Liver (tissue), 3 donors: ENCODE results near the gene MAN2B1.

Experiments used
- ATF3 ChIP-seq: IDR thresholded peaks from 2 replicates; pipeline ENCODE4 v1.6.1; 2016; ENCODE audit warnings: antibody characterized with exemption
- CTCF ChIP-seq: fragments of 150-350 bp; IDR thresholded peaks from 2 replicates; pipeline ENCODE4 v1.5.1; 2017; ENCODE audit warnings: improper control_type of control experiment, low read depth, low read length; ENCODE audit not compliant: missing input control
- EGR1 ChIP-seq, 2 donors: IDR thresholded peaks; 2 replicates each; pipeline ENCODE4 v1.6.1; 2016 to 2018; ENCODE audit warnings: antibody characterized with exemption in 2 of 2, low read depth in 2 of 2
- FOXA2 ChIP-seq: IDR thresholded peaks from 2 replicates; pipeline ENCODE4 v1.6.1; 2016; ENCODE audit warnings: antibody characterized with exemption
- GABPA ChIP-seq, 2 donors: IDR thresholded peaks in 1 of 2; conservative IDR thresholded peaks in 1 of 2; 2 replicates each; pipeline ENCODE4 v1.6.1; 2016; ENCODE audit warnings: antibody characterized with exemption in 2 of 2, mild to moderate bottlenecking in 1 of 2, moderate library complexity in 1 of 2
- HNF4A ChIP-seq, 2 donors: conservative IDR thresholded peaks; 2 replicates each; pipeline ENCODE4 v1.6.1; 2016; ENCODE audit warnings: antibody characterized with exemption in 2 of 2, mild to moderate bottlenecking in 2 of 2
- JUND ChIP-seq, 2 donors: IDR thresholded peaks; 2 replicates each; pipeline ENCODE4 v1.6.1; 2016; ENCODE audit warnings: antibody characterized with exemption in 2 of 2
- MAX ChIP-seq: IDR thresholded peaks from 2 replicates; pipeline ENCODE4 v1.6.1; 2016; ENCODE audit warnings: antibody characterized with exemption
- RAD21 ChIP-seq, 2 donors: IDR thresholded peaks; 2 replicates each; pipeline ENCODE4 v1.6.1; 2016; ENCODE audit warnings: antibody characterized with exemption in 2 of 2, mild to moderate bottlenecking in 2 of 2
- REST ChIP-seq: IDR thresholded peaks from 2 replicates; pipeline ENCODE4 v1.6.1; 2016; ENCODE audit warnings: antibody characterized with exemption, mild to moderate bottlenecking
- SP1 ChIP-seq: IDR thresholded peaks from 2 replicates; pipeline ENCODE4 v1.6.1; 2018; ENCODE audit warnings: antibody characterized with exemption, mild to moderate bottlenecking
- TAF1 ChIP-seq: conservative IDR thresholded peaks from 2 replicates; pipeline ENCODE4 v1.6.1; 2016; ENCODE audit warnings: antibody characterized with exemption, mild to moderate bottlenecking
- YY1 ChIP-seq: IDR thresholded peaks from 2 replicates; pipeline ENCODE4 v1.6.1; 2016; ENCODE audit warnings: antibody characterized with exemption, mild to moderate bottlenecking
- ZBTB33 ChIP-seq: IDR thresholded peaks from 2 replicates; pipeline ENCODE4 v1.6.1; 2016; ENCODE audit warnings: antibody characterized with exemption
- donor health status: healthy.
- donor health status: healthy.

GRCh38 chr19:12715102-12715501 is 48.6 kb upstream of the MAN2B1 start:
- TF ChIP-seq TAF1 (no peak), CTCF (no peak), GABPA (IDR thresholded peaks at IDR 0.05 in 1 of 2, conservative IDR thresholded peaks at IDR 0.05 in 1 of 2) (no peak), EGR1 (IDR thresholded peaks at IDR 0.05; ENCODE audit: low read depth in 2 of 2) (no peak), SP1 (no peak), REST (no peak), YY1 (no peak), ZBTB33 (no peak), JUND (IDR thresholded peaks at IDR 0.05) (no peak), RAD21 (IDR thresholded peaks at IDR 0.05) (no peak), ATF3 (no peak), HNF4A (conservative IDR thresholded peaks at IDR 0.05) (no peak), MAX (no peak), FOXA2 (no peak)
